Ovary (tissue), 9 donors: Measurements from ENCODE around the gene FFAR2. TPM values are rescaled to one million over a fixed set of nuclear protein-coding genes. Genes with fewer than 3 reads are reported as not detected.
A peak's percentile ranks its signal among the peaks of the same experiment; 100 is the strongest.

Experiments
- DNase-seq, 5 donors: peaks; one replicate each; pipeline ENCODE4 v3.0.0-alpha.2; 2019 to 2020
- H3K27ac ChIP-seq, 2 donors: fragments of 200-600 bp; one replicate each; pipeline versions ENCODE4 v1.5.1 to v1.8.0; 2019 to 2022
- H3K27me3 ChIP-seq: fragments of 200-600 bp; one replicate; pipeline ENCODE4 v1.8.0; 2022
- H3K36me3 ChIP-seq: fragments of 200-600 bp; sonication (generic); one replicate; pipeline ENCODE4 v1.5.1; 2019
- H3K4me1 ChIP-seq: one replicate; pipeline ENCODE4 v1.8.1; 2013; ENCODE audit warnings: mild to moderate bottlenecking, moderate library complexity; ENCODE audit not compliant: insufficient read depth
- H3K4me3 ChIP-seq: fragments of 200-600 bp; sonication (generic); one replicate; pipeline ENCODE4 v1.5.1; 2017
- H3K9me3 ChIP-seq, 2 donors: fragments of 200-600 bp in 1 of 2; sonication (generic) in 1 of 2; one replicate each; pipeline versions ENCODE4 v1.5.1 to v1.8.1; 2013 to 2019; ENCODE audit warnings: mild to moderate bottlenecking in 1 of 2, moderate library complexity in 1 of 2
- EP300 ChIP-seq: sonication (generic); formaldehyde crosslinking; IDR thresholded peaks from one replicate; pipeline ENCODE4 v1.6.1; 2017; ENCODE audit warnings: antibody characterized with exemption
- POLR2A ChIP-seq: fragments of 450-650 bp; IDR thresholded peaks from one replicate; pipeline ENCODE4 v1.6.1; 2017; ENCODE audit warnings: antibody characterized with exemption, mild to moderate bottlenecking, moderate library complexity
- WGBS, 3 donors: extraction: QIAGEN DNeasy Blood & Tissue Kit in 1 of 3; methylation state at CpG; one replicate each; pipeline versions ENCODE4 v1.1.5 to v1.1.7; 2013 to 2017; 5-methylcytosine and 5-hydroxymethylcytosine counted together
- intact Hi-C, 4 donors: fragments of 100-400 bp; cut with DNase I; formaldehyde crosslinking; loops; one replicate each; pipeline versions ENCODE4 v1.11.0 to v1.15.1; 2022 to 2023
- polyA plus RNA-seq, 2 donors: library from polyadenylated mRNA; stranded (reverse); fragments of 200-250 nt in 1 of 2; fragments of 350-450 nt in 1 of 2; fragmentation: Illumina TruSeq in 1 of 2; extraction: RNeasy Lipid Tissue Mini Kit (QIAGEN cat#74804) in 1 of 2; gene quantifications; one replicate each; pipeline ENCODE4 v1.2.3, GENCODE V29; 2013 to 2014
- total RNA-seq, 7 donors: library from RNA; depleted of rRNA in 2 of 7; stranded (reverse); fragments of >200 nt in 2 of 7; fragmentation: NEBNext Ultra II Directional in 3 of 7; extraction: Animal tissue kit (Norgen Biotek cat#: 25700) in 3 of 7; gene quantifications; one replicate each; pipeline versions ENCODE4 v1.1.0 to v1.2.4, GENCODE V29; 2016 to 2023
- TF ChIP-seq, protein P1 (sequence below), 3 donors: fragments of 450-650 bp in 2 of 3; fragments of 200-600 bp in 1 of 3; IDR thresholded peaks; one replicate each; pipeline versions ENCODE4 v1.5.1 to v1.8.0; 2016 to 2022; ENCODE audit warnings: antibody characterized with exemption in 3 of 3, mild to moderate bottlenecking in 1 of 3
- donor health status: DM: no; HTN: no; CAD: no; lungs with moderate emphysema.
- donor health status: DM: no; HTN: no; CAD: no.
- donor health status: Bipolar disorder and iron deficiency.
- donor health status: DM: yes; HTN: yes; CAD: no.
- donor health status: DM: no; HTN: no; CAD: no.
- donor health status: DM: yes; HTN: yes; CAD: no.

Gene FFAR2
- total and polyA plus RNA-seq, 9 donors, result 0.20 to 0.47 (median 0.32) TPM; not detected in 5

DNA sequence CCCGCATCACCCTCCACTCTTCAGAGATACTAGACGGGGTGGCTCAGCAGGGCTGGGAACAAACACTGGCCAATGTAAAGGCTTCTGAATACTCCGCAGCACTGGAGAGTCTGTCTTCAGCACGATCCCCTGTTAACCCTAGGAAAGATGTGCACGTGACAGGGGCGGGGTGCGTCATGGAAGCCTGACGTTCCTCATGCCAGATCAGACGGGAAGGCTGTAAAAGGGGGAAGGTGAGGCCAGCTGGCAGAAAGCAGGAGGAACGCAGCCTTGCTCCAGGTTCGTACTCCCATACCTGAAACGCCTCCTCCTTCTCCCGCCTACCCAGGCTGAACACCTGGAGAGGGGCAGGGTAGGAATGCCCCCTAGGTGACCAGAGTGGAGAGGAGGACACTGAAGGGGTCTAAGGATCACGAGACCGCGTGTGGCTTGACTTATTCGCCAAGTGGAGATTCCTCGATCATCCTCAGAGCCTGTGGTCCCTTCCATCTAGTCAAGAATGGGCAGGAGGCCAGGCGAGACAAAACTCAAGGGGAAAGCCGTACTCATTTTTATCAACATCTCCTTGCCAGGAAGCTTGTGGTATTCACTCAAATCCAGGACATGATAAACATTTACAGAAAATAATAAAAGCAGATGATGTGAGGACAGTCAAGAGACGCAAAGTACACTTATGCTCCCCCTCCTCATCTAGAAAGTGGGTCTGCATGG is 18.2 kb upstream of the FFAR2 start:
- Histone ChIP-seq H3K4me3 (no peak overlapping the region), H3K36me3 (no peaks in the 10 kb centered on the region), H3K27me3 (no peaks in the 10 kb centered on the region), H3K9me3 (no peaks in the 10 kb centered on the region), H3K4me1 (peaks cover 8% of the 10 kb centered on the region), H3K27ac (no peak overlapping the region)
- 59 to 73% (median 67%) methylated on average over 21 of the region's 21 CpGs for WGBS, 3 donors
- TF ChIP-seq POLR2A (no peak), EP300 (no peak)
- TF ChIP-seq, protein P1, sequence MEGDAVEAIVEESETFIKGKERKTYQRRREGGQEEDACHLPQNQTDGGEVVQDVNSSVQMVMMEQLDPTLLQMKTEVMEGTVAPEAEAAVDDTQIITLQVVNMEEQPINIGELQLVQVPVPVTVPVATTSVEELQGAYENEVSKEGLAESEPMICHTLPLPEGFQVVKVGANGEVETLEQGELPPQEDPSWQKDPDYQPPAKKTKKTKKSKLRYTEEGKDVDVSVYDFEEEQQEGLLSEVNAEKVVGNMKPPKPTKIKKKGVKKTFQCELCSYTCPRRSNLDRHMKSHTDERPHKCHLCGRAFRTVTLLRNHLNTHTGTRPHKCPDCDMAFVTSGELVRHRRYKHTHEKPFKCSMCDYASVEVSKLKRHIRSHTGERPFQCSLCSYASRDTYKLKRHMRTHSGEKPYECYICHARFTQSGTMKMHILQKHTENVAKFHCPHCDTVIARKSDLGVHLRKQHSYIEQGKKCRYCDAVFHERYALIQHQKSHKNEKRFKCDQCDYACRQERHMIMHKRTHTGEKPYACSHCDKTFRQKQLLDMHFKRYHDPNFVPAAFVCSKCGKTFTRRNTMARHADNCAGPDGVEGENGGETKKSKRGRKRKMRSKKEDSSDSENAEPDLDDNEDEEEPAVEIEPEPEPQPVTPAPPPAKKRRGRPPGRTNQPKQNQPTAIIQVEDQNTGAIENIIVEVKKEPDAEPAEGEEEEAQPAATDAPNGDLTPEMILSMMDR (IDR thresholded peaks at IDR 0.05), result no peak
- peak in 1 of 5 donors; percentile 45 for DNase-seq
- intact Hi-C loops, result no loop called here

DNA sequence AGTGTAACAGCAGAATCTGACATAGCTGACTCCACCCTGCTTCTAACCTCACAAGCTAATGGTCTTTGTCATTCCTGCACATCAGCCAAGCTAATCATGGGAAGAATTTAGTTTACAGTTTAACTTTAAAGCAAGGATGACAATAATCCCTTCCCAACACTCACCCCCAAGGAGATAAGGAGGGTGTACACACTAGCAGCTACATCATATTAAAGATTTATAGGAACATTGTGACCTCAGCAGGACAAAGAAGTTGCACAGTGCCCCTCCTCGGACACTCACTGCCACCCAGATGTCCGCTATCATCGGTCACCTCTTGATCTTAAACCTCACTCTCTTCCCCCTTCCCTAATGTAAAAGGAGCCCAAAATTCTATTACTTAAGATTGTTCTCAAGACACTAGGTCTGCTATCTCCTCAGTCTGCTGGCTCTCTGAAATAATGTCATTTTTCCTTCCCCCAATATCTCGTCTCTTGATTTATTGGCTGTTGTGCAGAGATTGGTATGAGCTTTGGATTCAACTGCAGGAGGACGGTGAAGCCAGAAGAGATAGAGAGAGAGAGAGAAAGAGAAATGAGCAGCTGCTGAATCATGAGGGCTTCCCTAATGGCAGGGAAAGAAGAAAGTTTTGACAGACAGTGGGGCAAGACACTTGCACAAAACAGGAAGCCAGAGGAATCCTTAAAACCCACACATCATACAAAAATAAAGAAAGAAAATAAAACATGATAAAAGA is 17.5 kb upstream of the FFAR2 start:
- intact Hi-C loops, result no loop called here

DNA sequence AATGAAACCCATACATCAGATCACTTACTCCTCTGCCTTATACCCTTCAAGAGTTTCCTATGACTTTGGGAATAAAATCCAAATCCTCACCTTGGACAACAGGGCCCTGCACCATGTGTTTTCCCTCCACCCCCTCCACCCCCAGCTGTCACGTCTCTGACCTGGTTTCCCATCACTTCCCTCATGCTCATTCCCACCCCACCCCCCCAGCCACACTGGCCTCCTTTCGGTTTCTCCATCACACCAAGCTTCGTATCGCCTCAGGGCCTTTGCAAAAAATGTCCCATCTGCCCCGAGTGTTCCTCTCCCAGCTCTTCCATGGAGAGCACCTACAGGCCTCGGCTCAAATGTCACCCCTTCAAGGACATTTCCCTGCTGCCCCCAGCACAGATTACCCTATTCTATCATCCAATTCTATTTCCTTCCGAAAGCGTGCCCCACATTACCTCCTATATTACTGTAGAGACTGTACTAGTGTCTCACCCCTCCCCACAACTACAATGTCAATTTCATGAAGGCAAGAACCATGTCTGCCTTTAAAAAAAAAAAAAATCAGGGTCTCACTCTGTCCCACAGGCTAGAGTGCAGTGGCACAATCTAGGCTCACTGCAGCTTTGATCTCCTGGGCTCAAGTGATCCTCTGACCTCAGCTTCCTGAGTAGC is 16.8 kb upstream of the FFAR2 start:
- WGBS, 3 donors, result 63 to 76% (median 74%) methylated on average over 8 of the region's 8 CpGs
- H3K27ac ChIP-seq, result no peak overlapping the region
- no peak for DNase-seq

More for the DNA sequence above, 17.5 kb upstream of the FFAR2 start:
- 17 to 29% (median 19%) methylated on average over 5 of the region's 5 CpGs for WGBS, 3 donors
- Histone ChIP-seq H3K27ac (no peak overlapping the region), H3K36me3 (no peaks in the 10 kb centered on the region), H3K4me1 (peaks cover 8% of the 10 kb centered on the region), H3K4me3 (no peak overlapping the region), H3K9me3 (no peaks in the 10 kb centered on the region), H3K27me3 (no peaks in the 10 kb centered on the region)
- no peak for DNase-seq
- TF ChIP-seq EP300 (no peak), POLR2A (no peak)
- TF ChIP-seq, protein P1 (IDR thresholded peaks at IDR 0.05), result no peak

GRCh38 chr19:35432911-35433310 is 15.1 kb upstream of the FFAR2 start:
- H3K4me1 ChIP-seq, result peaks cover 22% of the 10 kb centered on the region
- 94 to 97% (median 95%) methylated on average over 9 of the region's 9 CpGs for WGBS, 3 donors
- TF ChIP-seq EP300 (no peak), POLR2A (no peak)
- TF ChIP-seq, protein P1 (IDR thresholded peaks at IDR 0.05), result no peak
- intact Hi-C loops, result no loop called here
- H3K4me3 ChIP-seq, result no peak overlapping the region
- H3K27ac ChIP-seq, result no peak overlapping the region
- no peak for DNase-seq
- no peaks in the 10 kb centered on the region for H3K36me3 ChIP-seq
- H3K27me3 ChIP-seq, result no peaks in the 10 kb centered on the region
- no peaks in the 10 kb centered on the region for H3K9me3 ChIP-seq

More for the DNA sequence above, 16.8 kb upstream of the FFAR2 start:
- Histone ChIP-seq H3K27me3 (no peaks in the 10 kb centered on the region), H3K4me3 (no peak overlapping the region), H3K4me1 (peaks cover 12% of the 10 kb centered on the region), H3K9me3 (no peaks in the 10 kb centered on the region), H3K36me3 (no peaks in the 10 kb centered on the region)
- TF ChIP-seq POLR2A, result no peak
- TF ChIP-seq, protein P1 (IDR thresholded peaks at IDR 0.05), result no peak
- no peak for TF ChIP-seq EP300
- intact Hi-C loops, result no loop called here
